IPS-NIHi11 (cell line): ENCODE measurements around the gene ARHGAP33.
"Not testable (repeated sequence)": the region's sequence is repeated elsewhere in the genome, so short reads cannot be mapped to it uniquely, and the experiment has no call there.

Experiments used
- DNase-seq: peaks from one replicate; pipeline ENCODE4 v3.0.0; 2012; ENCODE audit warnings: mixed read lengths, low spot score

The ARHGAP33 gene

DNA sequence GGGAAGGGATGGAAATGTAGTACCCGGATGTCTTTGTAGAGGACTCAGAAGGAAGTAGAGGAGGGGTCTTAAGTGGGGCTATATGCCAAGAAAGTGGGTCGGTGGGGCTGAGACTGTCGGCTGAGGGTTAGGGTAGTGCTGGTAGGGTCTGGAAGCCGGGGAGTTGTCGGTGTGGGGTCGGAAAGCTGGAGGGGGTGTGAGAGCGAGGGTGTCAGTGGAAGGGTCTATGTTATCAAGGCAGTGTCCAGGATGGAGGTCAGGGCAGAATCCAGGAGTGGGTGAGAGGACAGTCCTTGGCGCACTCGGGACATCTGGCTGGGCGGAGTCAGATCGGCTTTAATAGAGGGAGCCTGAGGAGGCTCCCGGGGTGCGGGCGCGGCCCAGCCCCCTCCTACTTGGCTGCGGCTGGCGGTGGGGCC lies 20.2 kb upstream of the ARHGAP33 start:
- no peak for DNase-seq

DNA sequence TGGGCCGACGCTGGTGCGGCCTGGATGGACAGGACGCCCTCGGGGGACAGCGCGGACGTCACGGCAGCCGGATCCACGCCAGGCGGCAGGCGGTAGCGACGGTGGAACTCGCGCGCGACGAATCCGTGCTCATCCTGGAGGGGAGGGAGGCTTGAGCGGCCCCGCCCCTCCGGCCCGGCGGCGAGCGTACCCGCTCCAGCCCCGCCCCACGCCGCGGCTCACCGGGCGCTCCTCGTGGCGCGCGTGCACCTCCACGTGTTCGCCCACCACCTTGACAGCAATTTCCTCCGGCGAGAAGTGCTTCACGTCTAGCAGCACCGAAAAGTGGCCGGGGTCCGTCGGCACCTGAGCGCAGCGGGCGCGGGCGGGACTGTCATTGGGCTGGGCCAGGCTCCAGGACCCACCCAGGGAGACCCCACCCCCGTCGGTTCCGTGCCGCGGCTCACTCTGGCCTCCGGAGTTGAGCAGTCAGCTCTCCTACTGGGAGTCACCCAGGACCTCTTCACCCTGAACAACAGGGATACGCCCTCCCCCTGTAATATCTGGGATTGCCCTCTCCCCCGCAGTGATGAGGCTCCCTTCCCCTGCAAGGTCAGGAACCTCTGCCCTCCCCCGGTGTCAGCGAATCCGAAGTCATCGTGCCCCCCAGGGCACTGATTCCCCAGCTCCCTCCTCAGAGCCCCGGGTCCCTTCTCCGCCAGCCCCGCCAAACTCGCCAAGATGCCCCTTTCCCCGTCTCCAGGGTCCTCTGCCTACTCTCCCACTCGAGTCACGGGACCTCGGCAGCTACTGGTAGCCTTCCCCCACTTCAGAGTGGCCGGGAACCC lies 19.6 kb upstream of the ARHGAP33 start:
- DNase-seq, result peak; percentile 37

DNA sequence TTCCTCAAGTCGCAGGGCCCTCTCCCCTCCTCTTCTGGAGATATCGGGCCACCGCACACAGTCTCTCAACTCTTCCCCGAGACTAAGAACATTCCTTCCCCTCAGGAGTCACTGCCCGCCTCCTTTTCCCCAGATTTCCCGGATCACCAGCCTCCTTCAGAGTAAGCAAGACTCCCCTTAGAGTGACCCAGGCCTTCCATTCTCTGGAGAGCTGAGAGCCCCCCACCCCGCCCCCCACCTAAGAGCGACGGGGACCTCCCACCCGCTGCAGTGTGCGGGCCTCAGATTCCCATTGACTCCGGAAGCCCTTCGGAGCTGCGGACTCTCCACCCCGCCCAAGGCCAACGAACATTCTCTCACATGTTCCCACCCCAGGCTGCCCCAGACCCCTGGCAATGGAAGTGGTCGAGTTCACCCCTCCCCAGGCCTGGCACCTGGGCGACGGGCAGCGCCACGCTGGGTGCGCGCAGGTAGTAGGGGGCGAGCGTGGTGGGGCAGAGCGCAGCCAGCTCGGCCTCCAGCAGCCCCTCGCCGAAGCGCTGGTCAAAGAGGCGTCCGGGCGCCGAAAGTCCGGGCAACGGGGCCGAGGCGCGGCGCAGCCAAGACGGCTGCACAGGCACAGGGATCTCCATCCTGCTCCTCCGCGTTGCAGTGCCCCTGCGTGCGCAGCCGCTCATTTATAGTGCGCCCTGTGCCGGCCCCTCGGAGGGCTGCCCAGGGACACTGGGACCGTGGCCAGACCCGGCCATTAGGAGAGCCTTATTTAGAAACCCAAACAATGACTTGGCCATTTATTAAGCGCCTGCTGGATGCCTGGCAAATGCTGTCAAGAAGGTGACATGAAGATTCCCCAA lies 18.8 kb upstream of the ARHGAP33 start, which contains the start of gene HSPB6:
Gene HSPB6, minus strand, starts transcription at position 653 of the 854 bp plus-strand sequence. Its CDS starts 21 bp downstream, at position 632.
- DNase-seq, result no peak

DNA sequence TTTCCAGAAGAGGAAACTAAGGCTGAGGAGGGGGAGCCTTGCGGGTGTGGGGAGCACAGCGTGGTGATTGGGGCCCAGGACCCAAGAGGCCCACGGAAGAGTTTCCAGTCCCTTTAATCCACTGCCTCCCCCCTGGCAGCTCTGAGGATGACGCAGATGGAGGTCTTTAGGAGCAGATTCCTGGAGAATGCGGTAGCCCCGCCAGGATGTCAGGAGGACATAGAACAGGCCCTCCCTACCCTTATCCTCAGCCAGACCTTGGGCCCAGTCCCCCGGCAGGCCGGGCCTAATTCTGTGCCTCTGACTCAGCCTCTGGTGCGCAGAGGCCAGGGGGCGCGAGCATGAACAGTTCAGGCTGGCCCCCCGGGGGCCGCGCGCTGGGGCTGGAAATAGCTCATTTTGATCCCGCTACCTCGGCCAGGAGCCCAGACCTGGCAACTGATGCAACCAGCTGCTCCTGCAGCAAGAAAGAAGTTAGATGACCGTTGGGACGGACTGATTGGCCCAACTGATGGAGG lies 18.1 kb upstream of the ARHGAP33 start:
- peak; percentile 31 for DNase-seq

DNA sequence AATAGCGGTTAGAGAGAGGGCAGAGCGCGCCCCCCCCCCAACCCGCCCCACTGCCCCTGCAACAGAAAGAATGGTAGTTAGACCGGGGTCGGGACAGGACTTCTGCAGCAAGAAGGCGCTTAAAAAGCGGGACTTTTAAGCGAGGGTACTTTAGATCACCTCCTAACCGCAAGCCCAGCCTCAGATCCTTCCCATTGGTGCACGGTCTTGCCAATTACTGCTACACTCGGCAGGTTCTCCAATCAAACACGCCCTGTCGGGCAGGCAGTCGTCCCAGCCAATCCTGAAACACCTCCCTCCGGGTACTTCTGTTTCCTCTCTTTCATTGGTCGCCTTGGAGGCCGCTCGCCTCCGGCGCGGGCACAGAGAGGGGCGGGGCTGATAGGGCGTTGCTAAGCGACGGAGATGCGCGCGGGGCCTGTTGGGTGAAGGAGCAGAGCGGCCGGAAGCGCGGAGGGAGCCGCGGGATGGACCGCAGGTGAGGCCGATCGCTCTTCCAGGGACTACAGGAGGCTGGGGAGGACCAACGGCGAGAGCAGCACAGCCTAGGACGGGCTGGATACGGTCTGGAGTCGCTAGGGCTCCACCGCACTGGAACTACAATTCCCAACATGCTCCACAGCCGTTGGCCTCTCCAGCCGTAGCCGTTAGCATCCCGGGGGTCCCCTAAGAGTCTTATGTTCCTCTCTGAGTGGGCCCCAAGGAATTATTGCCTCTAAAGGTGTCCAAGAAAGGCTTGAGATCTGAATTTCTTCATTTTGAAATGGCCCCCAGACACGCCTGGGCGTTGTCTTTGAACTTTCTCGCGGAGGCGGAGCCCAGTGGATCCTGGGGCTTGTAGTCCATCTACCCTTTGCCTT lies 17.4 kb upstream of the ARHGAP33 start, which contains the start of gene PROSER3:
Gene PROSER3, plus strand, starts transcription at position 428 of the 860 bp plus-strand sequence. Its CDS starts 40 bp downstream, at position 468.
- DNase-seq, result peak; percentile 94

DNA sequence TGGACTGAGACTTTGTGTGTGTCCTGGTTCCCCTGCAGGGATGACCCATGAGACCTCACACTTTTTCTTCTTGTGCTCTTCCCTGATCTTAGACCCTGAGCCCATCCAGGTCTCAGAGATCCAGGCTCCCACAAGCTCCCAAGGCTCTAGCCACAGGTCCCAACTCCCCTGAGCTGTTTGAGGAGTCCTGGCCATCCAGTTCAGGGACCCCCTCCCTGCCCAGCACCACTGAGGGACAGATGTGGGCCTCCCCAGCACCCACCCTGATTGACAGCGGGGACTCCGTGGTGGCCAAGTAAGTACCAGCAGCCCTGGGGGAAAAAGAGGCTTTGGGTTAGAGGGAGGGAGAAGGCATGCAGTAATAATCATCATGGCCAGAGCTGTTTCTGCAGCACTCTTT lies 15.7 kb upstream of the ARHGAP33 start:
- DNase-seq, result no peak

DNA sequence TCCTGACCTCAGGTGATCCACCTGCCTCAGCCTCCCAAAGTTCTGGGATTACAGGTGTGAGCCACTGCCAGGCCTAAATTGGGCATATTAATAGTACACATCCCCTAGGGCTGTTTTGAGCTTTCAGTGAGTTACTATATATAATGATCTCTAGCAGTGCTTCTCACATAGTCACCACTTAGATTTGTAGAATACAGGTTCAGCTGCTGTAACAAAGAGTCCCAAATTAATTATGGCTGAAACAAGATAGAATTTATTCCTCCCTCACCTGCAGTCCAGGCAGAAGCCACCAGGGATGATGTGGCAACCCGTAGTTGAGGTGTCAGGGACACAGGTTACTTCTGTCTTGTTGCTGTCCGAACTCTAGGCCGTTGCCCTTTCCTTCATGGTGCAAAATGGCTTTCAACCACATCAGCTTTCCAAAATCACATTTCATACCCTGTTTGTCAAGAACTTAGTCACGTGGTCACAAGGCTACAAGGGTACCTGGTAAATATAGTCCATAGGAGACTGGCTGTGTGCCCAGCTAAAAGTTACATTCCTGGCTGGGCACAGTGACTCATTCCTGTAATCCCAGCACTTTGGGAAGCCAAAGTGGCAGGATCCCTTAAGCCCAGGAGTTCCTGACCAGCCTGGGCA lies 14.5 kb upstream of the ARHGAP33 start:
- no peak for DNase-seq

DNA sequence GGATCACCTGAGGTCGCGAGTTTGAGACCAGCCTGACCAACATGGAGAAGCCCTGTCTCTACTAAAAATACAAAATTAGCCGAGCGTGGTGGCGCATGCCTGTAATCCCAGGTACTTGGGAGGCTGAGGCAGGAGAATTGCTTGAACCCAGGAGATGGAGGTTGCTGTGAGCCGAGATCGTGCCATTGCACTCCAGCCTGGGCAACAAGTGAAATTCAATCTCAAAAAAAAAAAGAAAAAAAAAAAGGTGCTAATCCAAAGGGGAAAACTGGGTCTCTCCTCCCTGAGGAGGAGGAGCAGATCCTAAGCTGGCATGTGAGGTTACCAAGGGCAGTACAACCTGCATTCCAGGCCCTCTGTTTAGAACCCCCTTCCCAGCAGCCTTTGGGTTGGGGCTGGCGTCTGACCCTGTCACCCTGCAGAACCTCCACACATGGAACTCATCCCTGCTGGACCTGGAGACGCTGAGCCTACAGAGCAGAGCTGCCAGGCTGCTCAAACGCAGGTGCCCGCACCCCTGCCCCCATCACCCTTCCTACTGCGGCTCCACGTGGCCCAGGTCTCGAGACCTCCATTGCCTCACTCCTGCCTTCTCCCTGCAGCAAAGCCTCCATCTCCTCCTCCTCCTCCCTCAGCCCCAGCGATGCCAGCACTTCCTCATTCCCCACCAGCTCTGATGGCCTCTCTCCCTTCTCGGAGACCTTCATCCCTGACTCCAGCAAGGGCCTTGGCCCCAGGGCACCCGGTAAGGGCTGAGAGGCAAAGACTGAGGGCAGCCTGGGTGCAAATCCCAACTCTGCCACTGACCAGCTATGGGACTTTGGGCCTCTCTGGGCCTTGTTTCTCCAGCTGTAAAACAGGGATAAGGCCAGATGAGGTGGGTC lies 10.7 kb upstream of the ARHGAP33 start:
- no peak for DNase-seq

DNA sequence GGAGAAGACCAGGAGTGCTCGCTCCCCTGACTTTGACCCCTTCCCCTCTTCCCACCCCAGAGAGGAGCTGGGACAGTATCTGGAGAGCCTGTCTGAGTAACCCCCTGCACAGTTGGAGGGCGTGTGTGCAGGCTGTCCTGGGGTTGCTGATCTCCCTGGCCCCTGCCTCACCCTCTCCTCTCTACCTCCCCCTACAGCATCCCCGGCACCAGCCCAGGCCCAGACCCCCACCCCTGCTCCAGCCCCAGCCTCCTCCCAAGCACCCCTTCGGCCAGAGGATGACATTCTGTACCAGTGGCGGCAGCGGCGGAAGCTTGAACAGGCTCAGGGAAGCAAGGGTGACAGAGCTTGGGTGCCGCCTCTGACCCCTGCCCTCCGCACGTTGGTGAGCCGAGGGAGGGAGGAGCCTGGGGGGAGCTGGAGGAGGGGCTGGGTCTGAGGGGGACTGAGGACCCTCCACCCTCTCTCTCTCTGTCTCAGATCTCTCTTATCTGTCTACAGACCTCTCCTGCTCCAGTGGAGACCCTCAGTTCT lies 8.7 kb upstream of the ARHGAP33 start:
- no peak for DNase-seq

DNA sequence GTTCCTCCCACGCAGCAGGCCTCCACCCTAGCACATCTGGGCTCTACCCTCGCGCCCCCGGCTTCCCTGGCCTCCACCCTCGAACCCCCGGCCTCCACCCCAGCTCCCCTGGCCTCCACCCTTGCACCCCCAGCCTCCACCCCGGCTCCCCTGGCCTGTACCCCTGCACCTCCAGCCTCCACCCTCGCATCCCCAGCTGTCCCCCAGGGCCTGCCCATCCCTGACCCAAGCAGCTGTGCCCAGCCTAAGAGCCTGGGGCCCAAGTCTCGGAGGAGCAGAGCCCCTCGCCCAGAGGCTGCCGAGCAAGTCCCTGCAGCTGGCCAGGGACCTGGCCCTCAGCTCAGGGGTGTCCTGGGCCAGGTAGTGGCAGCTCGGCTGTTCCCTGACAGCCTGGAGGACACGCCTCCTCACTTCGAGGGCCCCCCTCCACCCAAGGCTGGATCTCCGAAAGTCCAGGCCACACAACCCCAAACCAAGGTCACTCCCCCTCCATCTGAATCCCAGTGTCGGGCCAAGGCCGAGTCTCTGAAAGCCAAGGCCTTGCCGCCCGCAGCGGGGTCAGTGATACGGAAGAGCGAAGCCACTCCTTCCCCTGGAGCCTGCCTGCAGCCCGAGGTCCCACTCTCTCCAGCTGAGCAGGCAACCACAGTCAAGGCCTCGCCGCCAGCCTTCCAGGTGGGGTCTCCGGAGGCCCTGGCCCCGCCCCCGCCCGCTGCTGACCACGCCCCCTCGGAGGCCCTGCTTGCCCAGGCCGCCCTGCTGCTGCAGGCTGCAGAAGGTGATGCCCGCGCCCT lies 7.9 kb upstream of the ARHGAP33 start:
- DNase-seq, result peak; percentile 98

DNA sequence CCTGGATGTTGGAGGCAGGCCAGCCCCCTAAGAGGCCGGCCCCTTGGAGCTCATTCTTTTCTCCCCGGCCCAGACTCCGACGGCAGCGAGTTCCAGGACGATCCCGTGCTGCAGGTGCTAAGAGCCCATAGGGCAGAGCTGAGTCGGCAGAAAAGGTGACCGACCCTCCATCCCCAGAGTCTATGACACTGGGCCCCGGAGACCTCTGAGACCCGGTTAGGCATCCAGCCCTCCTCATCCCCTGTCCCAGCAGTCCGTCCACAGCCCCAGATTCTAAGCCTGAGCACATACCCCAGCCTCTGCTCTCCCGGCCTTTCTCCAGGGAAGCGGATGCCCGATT lies 7.3 kb upstream of the ARHGAP33 start:
- DNase-seq, result no peak

DNA sequence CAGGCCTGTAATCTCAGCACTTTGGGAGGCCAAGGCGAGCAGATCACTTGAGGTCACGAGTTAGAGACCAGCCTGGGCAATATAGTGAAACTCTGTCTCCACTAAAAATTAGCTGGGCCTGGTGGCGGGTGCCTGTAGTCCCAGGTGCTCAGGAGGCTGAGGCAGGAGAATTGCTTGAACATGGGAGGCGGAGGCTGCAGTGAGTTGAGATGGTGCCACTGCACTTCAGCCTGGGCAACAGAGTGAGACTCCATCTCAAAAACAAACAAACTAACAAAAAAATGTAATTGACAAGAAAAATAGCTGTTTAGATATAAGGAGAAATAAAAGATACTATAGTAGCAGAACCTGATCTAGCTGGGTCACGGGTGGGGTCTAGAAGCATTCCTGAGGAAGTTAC lies 3.0 kb upstream of the ARHGAP33 start:
- not testable (repeated sequence) for DNase-seq

DNA sequence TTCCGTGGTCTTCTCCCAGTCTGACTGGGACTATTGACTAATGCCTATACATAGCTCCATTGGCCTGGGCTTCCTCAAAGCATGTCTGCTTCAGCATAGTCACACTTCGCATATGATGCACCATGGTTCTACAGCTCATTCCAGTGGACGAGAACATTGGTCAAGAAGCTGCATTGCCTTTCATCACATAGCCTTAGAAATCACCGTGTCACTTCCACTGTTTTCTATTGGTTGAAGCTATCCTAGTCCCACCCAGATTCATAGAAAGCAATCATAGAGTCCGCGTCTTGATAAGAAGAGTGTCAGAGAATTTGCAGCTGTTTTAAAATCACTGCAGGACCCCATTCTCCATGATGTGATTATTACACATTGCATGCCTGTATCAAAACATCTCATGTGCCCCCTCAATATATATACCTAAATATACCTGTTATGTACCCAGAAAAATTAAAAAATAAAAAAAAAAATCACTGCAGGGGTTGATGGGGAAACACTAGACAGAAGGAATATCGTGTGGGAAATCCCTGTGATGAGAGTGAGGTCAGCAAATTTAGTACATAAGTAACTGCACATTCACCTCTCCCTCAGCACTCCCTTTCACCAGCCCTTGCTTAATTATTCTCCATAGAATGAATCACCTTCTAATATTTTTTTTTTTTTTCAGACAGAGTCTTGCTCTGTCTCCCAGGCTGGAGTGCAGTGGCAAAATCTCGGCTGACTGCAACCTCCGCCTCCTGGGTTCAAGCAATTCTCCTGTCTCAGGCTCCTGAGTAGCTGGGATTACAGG lies 2.2 kb upstream of the ARHGAP33 start:
- no peak for DNase-seq

DNA sequence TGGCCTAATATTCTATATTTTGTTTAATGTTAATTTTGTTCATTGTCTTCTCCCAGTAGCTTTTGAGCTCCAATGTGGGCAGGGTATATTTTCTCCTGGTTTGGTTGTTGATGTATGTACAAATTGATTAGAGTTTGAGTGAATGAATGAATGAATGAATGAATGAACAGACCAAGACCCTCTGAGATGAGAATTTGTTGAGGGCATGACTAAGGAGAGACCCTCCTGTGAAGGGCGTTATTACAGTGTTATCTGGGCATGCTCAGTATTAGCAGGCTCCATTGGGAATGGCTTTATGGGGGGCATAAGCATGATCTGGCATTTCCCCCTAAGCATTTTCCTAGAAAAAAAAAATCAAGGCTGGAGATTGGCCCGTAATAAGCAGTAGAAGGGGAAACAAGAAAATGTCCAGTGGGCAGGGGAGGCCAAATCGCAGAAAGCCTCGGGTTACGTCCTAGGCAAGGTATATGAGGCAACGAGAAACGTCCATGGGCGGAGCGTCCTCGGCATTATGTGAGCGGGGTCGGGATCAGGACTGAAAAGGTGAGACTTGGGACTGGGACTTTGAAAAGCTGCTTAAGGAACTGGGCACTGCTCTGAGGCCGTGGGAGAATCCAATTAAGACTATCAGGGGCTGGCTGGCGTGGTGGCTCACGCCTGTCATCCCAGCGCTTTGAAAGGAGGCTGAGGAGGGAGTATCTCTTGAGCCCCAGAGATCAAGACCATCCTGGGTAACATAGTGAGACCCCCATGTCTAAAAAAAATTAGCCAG lies 904 bp upstream of the ARHGAP33 start:
- no peak for DNase-seq

DNA sequence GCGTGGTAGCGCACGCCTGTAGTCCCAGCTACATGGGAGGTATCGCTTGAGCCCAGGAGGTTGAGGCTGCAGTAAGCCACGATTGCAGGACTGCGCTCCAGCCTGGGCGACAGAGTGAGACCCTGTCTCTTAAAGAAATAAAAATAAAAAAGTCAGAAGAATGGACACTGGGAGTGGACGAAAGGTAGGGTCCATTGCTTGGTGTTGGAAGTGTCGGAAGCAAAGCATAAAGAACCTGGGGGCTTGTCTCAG lies 392 bp upstream of the ARHGAP33 start:
- DNase-seq, result no peak

DNA sequence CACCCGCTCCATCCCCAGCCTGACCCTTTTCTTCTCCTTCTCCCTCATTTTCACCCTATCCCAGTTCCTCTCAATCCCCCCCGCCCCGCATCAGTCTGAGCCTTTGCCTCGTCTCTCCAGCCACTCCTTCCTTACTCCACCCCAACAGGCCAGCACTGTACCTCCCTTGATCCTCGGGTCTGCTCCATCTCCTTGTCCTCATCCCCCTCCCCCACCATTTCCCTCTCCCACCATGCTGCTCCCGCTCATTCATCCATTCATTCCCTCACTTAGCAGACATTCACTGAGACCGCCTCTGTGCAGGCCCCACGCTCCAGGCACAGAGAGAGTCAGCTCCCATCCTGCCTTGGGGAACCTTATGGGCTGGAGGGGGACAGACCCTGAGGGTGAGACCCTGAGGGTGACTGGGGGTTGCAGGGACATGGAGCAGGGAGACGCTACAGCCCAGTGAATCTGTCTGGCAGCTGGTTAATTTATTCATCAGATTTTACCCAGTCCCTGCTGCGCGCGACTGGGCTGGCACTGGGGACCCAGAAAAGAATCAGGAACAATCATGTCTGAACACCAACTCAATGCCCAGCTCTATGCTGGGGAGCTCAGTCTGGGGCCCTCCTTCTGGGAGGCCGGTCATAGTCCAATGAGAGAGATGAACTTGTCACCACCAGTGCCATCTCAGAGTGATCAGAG lies 881 bp downstream of the ARHGAP33 start:
- no peak for DNase-seq
